ENCODE results near the gene ITPR1. TPM values are rescaled to one million over a fixed set of nuclear protein-coding genes. Genes with fewer than 3 reads are reported as not detected.

Gene ITPR1
- total RNA-seq, 4 donors from 2014 or later, result 15.3 to 50.2 (median 28.7) TPM

GRCh38 chr3:4462369-4463040, 30.6 kb upstream of the ITPR1 start:
- H3K27ac ChIP-seq, result no peak overlapping the region
- H3K27me3 ChIP-seq, result no peaks in the 10 kb centered on the region
- no peak overlapping the region for H3K4me3 ChIP-seq
- 83 to 85% methylated on average over 3 of the region's 3 CpGs for WGBS, 2 donors (ENCODE audit: low coverage in 1 of 2)
- H3K9me3 ChIP-seq, result no peaks in the 10 kb centered on the region
- no peaks in the 10 kb centered on the region for H3K36me3 ChIP-seq
- intact Hi-C loops (cut with DNase I; ENCODE audit: low total_unique reads), result no loop called here
- DNase-seq, result no peak
- no peak for TF ChIP-seq POLR2AphosphoS5 (IDR thresholded peaks at IDR 0.05)
- TF ChIP-seq EP300 (IDR thresholded peaks at IDR 0.05; ENCODE audit: low read depth), result no peak
- no peak for TF ChIP-seq CTCF (IDR thresholded peaks at IDR 0.05)
- TF ChIP-seq POLR2A (IDR thresholded peaks at IDR 0.05), result no peak
- in situ Hi-C loops (cut with MboI; ENCODE audit: low pct_ligation_motif_present in 1 of 4, low pct_unique_long_range_greater_than_20kb in 1 of 4, low sequenced_read_pairs in 3 of 4), result no loop called here
- H3K4me1 ChIP-seq, result peaks cover 0 to 13% (median 9%) of the 10 kb centered on the region in 4 donors

GRCh38 chr3:4464576-4464975, 28.6 kb upstream of the ITPR1 start:
- in situ Hi-C loops (cut with MboI; ENCODE audit: low pct_ligation_motif_present in 1 of 4, low pct_unique_long_range_greater_than_20kb in 1 of 4, low sequenced_read_pairs in 3 of 4) (no loop called here), intact Hi-C loops (cut with DNase I; ENCODE audit: low total_unique reads) (no loop called here)
- TF ChIP-seq POLR2A (IDR thresholded peaks at IDR 0.05), result no peak
- TF ChIP-seq CTCF (IDR thresholded peaks at IDR 0.05), result no peak
- no peak for TF ChIP-seq EP300 (IDR thresholded peaks at IDR 0.05; ENCODE audit: low read depth)
- no peak for TF ChIP-seq POLR2AphosphoS5 (IDR thresholded peaks at IDR 0.05)
- Histone ChIP-seq H3K27me3 (no peaks in the 10 kb centered on the region), H3K4me1 (peaks cover 0 to 16% (median 10%) of the 10 kb centered on the region in 4 donors), H3K36me3 (no peaks in the 10 kb centered on the region), H3K27ac (no peak overlapping the region), H3K9me3 (no peaks in the 10 kb centered on the region), H3K4me3 (no peak overlapping the region)
- 63 to 74% methylated on average over 1 of the region's 1 CpG for WGBS, 2 donors (ENCODE audit: low coverage in 1 of 2)
- no peak for DNase-seq

- peaks cover 1% of the 10 kb centered on the region for H3K27me3 ChIP-seq
- peak; percentile 83 for DNase-seq
- peak within 1 kb of the TSS; percentile 87 to 93 (median 89) for H3K27ac ChIP-seq
- H3K4me1 ChIP-seq, result peaks cover 0 to 16% (median 10%) of the 10 kb centered on the region in 4 donors
- H3K36me3 ChIP-seq, result no peaks in the 10 kb centered on the region
- intact Hi-C loops (cut with DNase I; ENCODE audit: low total_unique reads) (no loop called here), in situ Hi-C loops (cut with MboI; ENCODE audit: low pct_ligation_motif_present in 1 of 4, low pct_unique_long_range_greater_than_20kb in 1 of 4, low sequenced_read_pairs in 3 of 4) (no loop called here)
- TF ChIP-seq EP300 (IDR thresholded peaks at IDR 0.05; ENCODE audit: low read depth) (no peak), CTCF (IDR thresholded peaks at IDR 0.05) (no peak), POLR2AphosphoS5 (IDR thresholded peaks at IDR 0.05) (peak; percentile 78 to 80 (median 78)), POLR2A (IDR thresholded peaks at IDR 0.05) (peak; percentile 74)
- peak within 1 kb of the TSS; percentile 70 to 99 (median 82) for H3K4me3 ChIP-seq
- H3K9me3 ChIP-seq, result no peaks in the 10 kb centered on the region
- 0 to 1% methylated on average over 4 to 47 of the region's 47 CpGs for WGBS, 2 donors (ENCODE audit: low coverage in 1 of 2)
Observed at GRCh38 chr3:4466741-4467521, 26.2 kb upstream of the ITPR1 start, which contains the start of gene SUMF1. SUMF1 (minus strand) TSS chr3:4467269; CDS start chr3:4467245, 24 bp downstream.

GRCh38 chr3:4467522-4467867, 25.7 kb upstream of the ITPR1 start:
- peak overlapping the region; percentile 87 to 93 (median 89) for H3K27ac ChIP-seq
- intact Hi-C loops (cut with DNase I; ENCODE audit: low total_unique reads), result no loop called here
- TF ChIP-seq POLR2AphosphoS5 (IDR thresholded peaks at IDR 0.05) (no peak), CTCF (IDR thresholded peaks at IDR 0.05) (no peak), POLR2A (IDR thresholded peaks at IDR 0.05) (no peak), EP300 (IDR thresholded peaks at IDR 0.05; ENCODE audit: low read depth) (no peak)
- 76 to 85% methylated on average over 7 to 13 of the region's 13 CpGs for WGBS, 2 donors (ENCODE audit: low coverage in 1 of 2)
- H3K27me3 ChIP-seq, result peaks cover 3% of the 10 kb centered on the region
- peaks cover 0 to 16% (median 10%) of the 10 kb centered on the region in 4 donors for H3K4me1 ChIP-seq
- no peaks in the 10 kb centered on the region for H3K36me3 ChIP-seq
- in situ Hi-C loops (cut with MboI; ENCODE audit: low pct_ligation_motif_present in 1 of 4, low pct_unique_long_range_greater_than_20kb in 1 of 4, low sequenced_read_pairs in 3 of 4), result no loop called here
- H3K9me3 ChIP-seq, result no peaks in the 10 kb centered on the region
- H3K4me3 ChIP-seq, result peak overlapping the region; percentile 70 to 99 (median 82)
- no peak for DNase-seq
